ENCODE measurements around the gene E2F8. TPM values are rescaled to one million over a fixed set of nuclear protein-coding genes. Genes with fewer than 3 reads are reported as not detected.

Gene E2F8
- total RNA-seq, 1 donor from 2014 or later, result 5.2 TPM

DNA sequence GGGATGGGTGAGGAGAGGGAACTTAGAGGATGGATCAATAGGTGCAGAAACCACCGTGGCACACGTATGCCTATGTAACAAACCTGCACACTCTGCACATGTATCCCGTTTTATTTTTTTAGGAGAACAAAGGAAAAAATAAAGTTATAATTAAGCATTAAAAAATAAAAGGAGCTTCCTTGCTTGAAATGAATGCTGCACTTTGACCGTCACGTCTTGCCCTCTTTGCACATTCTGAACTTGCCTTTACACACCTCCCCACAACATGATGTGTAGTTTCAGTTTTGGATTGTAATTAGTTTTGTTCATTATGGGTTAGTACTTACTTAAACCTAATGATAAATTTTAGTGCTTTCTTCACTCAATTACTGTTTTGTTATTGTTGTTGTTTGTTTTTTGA is 35.9 kb downstream of the E2F8 start:
- Mint-ChIP-seq H3K36me3 (no peaks in the 10 kb centered on the region), H3K27ac (no peak overlapping the region), H3K4me1 (peaks cover 22% of the 10 kb centered on the region), H3K4me3 (no peak overlapping the region), H3K27me3 (ENCODE audit: low read depth) (peaks cover 29% of the 10 kb centered on the region), H3K9me3 (no peaks in the 10 kb centered on the region)
- no peak for TF ChIP-seq CTCF (IDR thresholded peaks at IDR 0.05; ENCODE audit: unreplicated experiment)
- DNase-seq (ENCODE audit: low spot score in 2 of 2, unreplicated experiment in 2 of 2), result no peak

GRCh38 chr11:19201737-19202605 is 38.8 kb downstream of the E2F8 start, which contains the start of gene CSRP3:
TSS of gene CSRP3 (minus strand) at chr11:19201983. CDS start at chr11:19192448, 9,535 bp downstream.
- Mint-ChIP-seq H3K36me3 (no peaks in the 10 kb centered on the region), H3K27ac (peak within 1 kb of the TSS; percentile 65), H3K4me3 (no peak within 1 kb of the TSS), H3K4me1 (peaks cover 22% of the 10 kb centered on the region), H3K27me3 (ENCODE audit: low read depth) (peaks cover 12% of the 10 kb centered on the region), H3K9me3 (no peaks in the 10 kb centered on the region)
- no peak for DNase-seq (ENCODE audit: low spot score in 2 of 2, unreplicated experiment in 2 of 2)
- no peak for TF ChIP-seq CTCF (IDR thresholded peaks at IDR 0.05; ENCODE audit: unreplicated experiment)

- no peak overlapping the region for H3K4me3 Mint-ChIP-seq
- DNase-seq (ENCODE audit: low spot score in 2 of 2, unreplicated experiment in 2 of 2), result no peak
- H3K36me3 Mint-ChIP-seq, result no peaks in the 10 kb centered on the region
- peak overlapping the region; percentile 65 for H3K27ac Mint-ChIP-seq
- TF ChIP-seq CTCF (IDR thresholded peaks at IDR 0.05; ENCODE audit: unreplicated experiment), result no peak
- H3K9me3 Mint-ChIP-seq, result no peaks in the 10 kb centered on the region
- peaks cover 22% of the 10 kb centered on the region for H3K4me1 Mint-ChIP-seq
- H3K27me3 Mint-ChIP-seq (ENCODE audit: low read depth), result peaks cover 1% of the 10 kb centered on the region
These were observed 40.1 kb downstream of the E2F8 start for GRCh38 chr11:19200410-19201201.

GRCh38 chr11:19199771-19200170 is 41.0 kb downstream of the E2F8 start:
- H3K27me3 Mint-ChIP-seq (ENCODE audit: low read depth), result peaks cover 1% of the 10 kb centered on the region
- peak overlapping the region; percentile 54 for H3K27ac Mint-ChIP-seq

GRCh38 chr11:19199048-19199447 is 41.7 kb downstream of the E2F8 start:
- Mint-ChIP-seq H3K27me3 (ENCODE audit: low read depth) (peaks cover 1% of the 10 kb centered on the region), H3K9me3 (no peaks in the 10 kb centered on the region), H3K27ac (no peak overlapping the region), H3K36me3 (no peaks in the 10 kb centered on the region), H3K4me3 (no peak overlapping the region), H3K4me1 (peaks cover 26% of the 10 kb centered on the region)
- TF ChIP-seq CTCF (IDR thresholded peaks at IDR 0.05; ENCODE audit: unreplicated experiment), result no peak
- DNase-seq (ENCODE audit: low spot score in 2 of 2, unreplicated experiment in 2 of 2), result no peak

More at GRCh38 chr11:19199771-19200170, 41.0 kb downstream of the E2F8 start:
- no peak for DNase-seq (ENCODE audit: low spot score in 2 of 2, unreplicated experiment in 2 of 2)
- Mint-ChIP-seq H3K9me3 (no peaks in the 10 kb centered on the region), H3K4me3 (no peak overlapping the region), H3K4me1 (peaks cover 24% of the 10 kb centered on the region), H3K36me3 (no peaks in the 10 kb centered on the region)
- TF ChIP-seq CTCF (IDR thresholded peaks at IDR 0.05; ENCODE audit: unreplicated experiment), result no peak

Measured in mesothelial cell of epicardium (in vitro differentiated cells).